NOMO-1 treated with dmso at 0.1 percent for 144 hours (cell line): ENCODE results near the gene TRPV3.
"Not testable (repeated sequence)": the region's sequence is repeated elsewhere in the genome, so short reads cannot be mapped to it uniquely, and the experiment has no call there.

Experiments used
- DNase-seq: peaks from one replicate; lab custom pipeline; 2025; ENCODE audit not compliant: unreplicated experiment; lab: John Stamatoyannopoulos, UW

The TRPV3 gene

GRCh38 chr17:3557768-3558583 is at the start of gene TRPV3:
Gene TRPV3, minus strand, starts transcription at chr17:3557812. Its CDS starts 2,962 bp downstream, at chr17:3554850.
- DNase-seq, result no peak

- no peak for DNase-seq
These were observed 46.3 kb upstream of the TRPV3 start for GRCh38 chr17:3603870-3604259.

GRCh38 chr17:3603119-3603869 is 45.7 kb upstream of the TRPV3 start:
- no peak for DNase-seq

GRCh38 chr17:3602499-3602898 is 44.9 kb upstream of the TRPV3 start:
- DNase-seq, result no peak

GRCh38 chr17:3600529-3601205 is 43.1 kb upstream of the TRPV3 start:
- DNase-seq, result no peak

GRCh38 chr17:3598078-3598477 is 40.5 kb upstream of the TRPV3 start:
- DNase-seq, result no peak

- DNase-seq, result no peak
These were observed 39.3 kb upstream of the TRPV3 start for GRCh38 chr17:3596804-3597464.

GRCh38 chr17:3594976-3595375 is 37.4 kb upstream of the TRPV3 start:
- DNase-seq, result no peak

- no peak for DNase-seq
These were observed 36.6 kb upstream of the TRPV3 start for GRCh38 chr17:3594051-3594800.

GRCh38 chr17:3593384-3593783 is 35.8 kb upstream of the TRPV3 start:
- no peak for DNase-seq

- no peak for DNase-seq
These were observed 34.7 kb upstream of the TRPV3 start for GRCh38 chr17:3592216-3592860.

GRCh38 chr17:3590768-3591167 is 33.2 kb upstream of the TRPV3 start:
- no peak for DNase-seq

GRCh38 chr17:3590231-3590630 is 32.6 kb upstream of the TRPV3 start:
- DNase-seq, result no peak

GRCh38 chr17:3589784-3590183 is 32.2 kb upstream of the TRPV3 start:
- no peak for DNase-seq

- DNase-seq, result no peak
These were observed 28.2 kb upstream of the TRPV3 start for GRCh38 chr17:3585826-3586225.

GRCh38 chr17:3583456-3583855 is 25.8 kb upstream of the TRPV3 start:
- DNase-seq, result no peak

- DNase-seq, result no peak
These were observed 25.3 kb upstream of the TRPV3 start for GRCh38 chr17:3582915-3583314.

- not testable (repeated sequence) for DNase-seq
These were observed 21.1 kb upstream of the TRPV3 start for GRCh38 chr17:3578667-3579066.

GRCh38 chr17:3576970-3577369 is 19.4 kb upstream of the TRPV3 start:
- no peak for DNase-seq

- DNase-seq, result no peak
These were observed 17.9 kb upstream of the TRPV3 start for GRCh38 chr17:3575511-3575910.
